OCI-LY7 (cell line): ENCODE data around the gene DNMBP.

ENCODE experiments used
- CTCF ChIP-seq: fragments of 200-600 bp; sonication (generic); conservative IDR thresholded peaks from 2 replicates; pipeline ENCODE4 v1.5.1; 2014; ENCODE audit warnings: mild to moderate bottlenecking, antibody characterized with exemption, low read length, moderate library complexity, mixed read lengths
- EZH2phosphoT487 ChIP-seq: fragments of 200-600 bp; sonication (generic); IDR thresholded peaks from 2 replicates; pipeline ENCODE4 v1.6.1; 2018; ENCODE audit warnings: low read depth, borderline replicate concordance, mild to moderate bottlenecking, mixed run types, antibody characterized with exemption, low read length, moderate library complexity, mixed read lengths

GRCh38 chr10:99999319-100000108, 10.2 kb downstream of the DNMBP start:
- no peak for TF ChIP-seq CTCF
- TF ChIP-seq EZH2phosphoT487 = no peak
